A549 (cell line): ENCODE results near the gene SCIN. TPM values are rescaled to one million over a fixed set of nuclear protein-coding genes. Genes with fewer than 3 reads are reported as not detected.

Source experiments
- ATAC-seq, 2 experiments: fragments of 200-7000 bp in 1 of 2; fragments of >200 bp in 1 of 2; cut with Nextera tagmentation in 1 of 2; cut with Tn5 transposase in 1 of 2; 3 replicates each; pipeline versions ENCODE4 v1.8.0 to v1.9.1; 2018 to 2020; ENCODE audit warnings: mild to moderate bottlenecking in 1 of 2, moderate library complexity in 1 of 2
- CTCF ChIA-PET: fragments of 300-600 bp; sonication (Branson Sonifier 250); formaldehyde crosslinking; extraction: SDS; loops from one replicate; lab custom pipeline; 2021; ENCODE audit warnings: antibody characterized with exemption, inconsistent platforms; lab: Yijun Ruan, JAX
- POLR2A ChIA-PET: fragments of 350-600 bp; formaldehyde crosslinking; extraction: SDS; loops from one replicate; lab custom pipeline; 2021; ENCODE audit warnings: antibody characterized with exemption, inconsistent platforms; lab: Yijun Ruan, JAX
- DNase-seq, 2 experiments: peaks; one replicate each; pipeline versions ENCODE4 v3.0.0 to v3.0.0-alpha.2; 2011 to 2016; ENCODE audit warnings: low read depth in 1 of 2, low spot score in 1 of 2
- FAIRE-seq: peaks from 2 replicates; lab custom pipeline; 2011; peaks lifted over from hg19 to GRCh38; lab: Jason Lieb, UNC
- H3K27ac ChIP-seq, 2 experiments: fragments of >200 bp; sonication (Bioruptor Twin); formaldehyde crosslinking; 3 replicates each; pipeline ENCODE4 v1.5.1; 2016 to 2017
- H3K4me1 ChIP-seq: fragments of >200 bp; sonication (Bioruptor Twin); formaldehyde crosslinking; 3 replicates; pipeline ENCODE4 v1.6.1; 2016
- H3K4me2 ChIP-seq: fragments of >200 bp; sonication (Bioruptor Twin); formaldehyde crosslinking; 3 replicates; pipeline ENCODE4 v1.6.1; 2016
- H3K4me3 ChIP-seq: fragments of >200 bp; sonication (Bioruptor Twin); formaldehyde crosslinking; 3 replicates; pipeline ENCODE4 v1.5.1; 2016
- H3K9me3 ChIP-seq: fragments of >200 bp; sonication (Bioruptor Twin); formaldehyde crosslinking; 3 replicates; pipeline ENCODE4 v1.6.1; 2016
- ATOH8 ChIP-seq: fragments of 250-450 bp; sonication (Bioruptor Pico); IDR thresholded peaks from 2 replicates; pipeline ENCODE4 v1.5.0; 2020; ENCODE audit warnings: low read depth, mild to moderate bottlenecking, moderate library complexity
- BCL3 ChIP-seq: fragments of >200 bp; sonication (Bioruptor Twin); formaldehyde crosslinking; IDR thresholded peaks from 3 replicates; pipeline ENCODE4 v1.6.1; 2016
- CBX8 ChIP-seq: fragments of 200-600 bp; sonication (generic); IDR thresholded peaks from 2 replicates; pipeline ENCODE4 v1.6.1; 2016
- CEBPB ChIP-seq, 2 experiments: fragments of >200 bp in 1 of 2; sonication (Bioruptor Twin) in 1 of 2; formaldehyde crosslinking in 1 of 2; IDR thresholded peaks; 2 replicates each; pipeline ENCODE4 v1.6.1; 2012 to 2016
- CHD4 ChIP-seq: fragments of 200-600 bp; sonication (generic); IDR thresholded peaks from 2 replicates; pipeline ENCODE4 v1.6.1; 2016; ENCODE audit warnings: antibody characterized with exemption, mild to moderate bottlenecking, borderline replicate concordance
- CTCF ChIP-seq: fragments of >200 bp; sonication (Bioruptor Twin); formaldehyde crosslinking; IDR thresholded peaks from 3 replicates; pipeline ENCODE4 v1.5.1; 2016
- EHF ChIP-seq: fragments of 250-450 bp; sonication (Bioruptor Pico); IDR thresholded peaks from 2 replicates; pipeline ENCODE4 v1.5.0; 2020; ENCODE audit warnings: mild to moderate bottlenecking
- EHMT2 ChIP-seq: fragments of 200-600 bp; sonication (generic); IDR thresholded peaks from 2 replicates; pipeline ENCODE4 v1.6.1; 2016; ENCODE audit warnings: antibody characterized with exemption, low read depth, mild to moderate bottlenecking, moderate library complexity
- EP300 ChIP-seq, 2 experiments: fragments of >200 bp; sonication (Bioruptor Twin); formaldehyde crosslinking; IDR thresholded peaks; 2 replicates in 1 of 2; 3 replicates in 1 of 2; pipeline ENCODE4 v1.6.1; 2016 to 2017
- ESRRA ChIP-seq: fragments of 150-350 bp; IDR thresholded peaks from 2 replicates; pipeline ENCODE4 v1.6.1; 2014; ENCODE audit warnings: mild to moderate bottlenecking, low read length, borderline replicate concordance
- FOXS1 ChIP-seq: fragments of 250-450 bp; sonication (Bioruptor Pico); IDR thresholded peaks from 2 replicates; pipeline ENCODE4 v1.5.0; 2020; ENCODE audit warnings: mild to moderate bottlenecking, moderate library complexity
- HEYL ChIP-seq: fragments of 250-450 bp; sonication (Bioruptor Pico); IDR thresholded peaks from 2 replicates; pipeline ENCODE4 v1.8.0; 2021; ENCODE audit warnings: mild to moderate bottlenecking, moderate library complexity
- JUN ChIP-seq, 2 experiments: fragments of >200 bp; sonication (Bioruptor Twin); formaldehyde crosslinking; IDR thresholded peaks; 2 replicates in 1 of 2; 3 replicates in 1 of 2; pipeline ENCODE4 v1.6.1; 2016 to 2017
- JUNB ChIP-seq: fragments of >200 bp; sonication (Bioruptor Twin); formaldehyde crosslinking; IDR thresholded peaks from 2 replicates; pipeline ENCODE4 v1.6.1; 2016
- MAFK ChIP-seq: fragments of 450-650 bp; IDR thresholded peaks from 2 replicates; pipeline ENCODE4 v1.6.1; 2014; ENCODE audit not compliant: partially characterized antibody
- MYC ChIP-seq: IDR thresholded peaks from 2 replicates; pipeline ENCODE4 v1.6.1; 2012; ENCODE audit warnings: mild to moderate bottlenecking, inconsistent platforms, low read length, improper control_type of control experiment, borderline replicate concordance
- NR3C1 ChIP-seq: fragments of >200 bp; sonication (Bioruptor Twin); formaldehyde crosslinking; IDR thresholded peaks from 3 replicates; pipeline ENCODE4 v1.6.1; 2017
- RNF2 ChIP-seq: fragments of 200-600 bp; sonication (generic); IDR thresholded peaks from 2 replicates; pipeline ENCODE4 v1.6.1; 2016; ENCODE audit warnings: low read depth, mild to moderate bottlenecking, antibody characterized with exemption, moderate library complexity, borderline replicate concordance
- SMC3 ChIP-seq: fragments of >200 bp; sonication (Bioruptor Twin); formaldehyde crosslinking; IDR thresholded peaks from 3 replicates; pipeline ENCODE4 v1.6.1; 2018; ENCODE audit warnings: inconsistent platforms
- SREBF2 ChIP-seq: fragments of 450-650 bp; IDR thresholded peaks from 2 replicates; pipeline ENCODE4 v1.6.1; 2014; ENCODE audit warnings: mild to moderate bottlenecking, moderate library complexity
- ZFP36 ChIP-seq: fragments of 450-650 bp; IDR thresholded peaks from 2 replicates; pipeline ENCODE4 v1.6.1; 2014; ENCODE audit warnings: borderline replicate concordance; ENCODE audit not compliant: partially characterized antibody
- ZNF302 ChIP-seq: fragments of 250-450 bp; sonication (Bioruptor Pico); IDR thresholded peaks from 2 replicates; pipeline ENCODE4 v1.9.0; 2021; ENCODE audit warnings: inconsistent platforms, mild to moderate bottlenecking, moderate library complexity
- WGBS: methylation state at CpG from one replicate; pipeline ENCODE4 v1.1.6; 2017; ENCODE audit errors: missing lambda C conversion rate; 5-methylcytosine and 5-hydroxymethylcytosine counted together
- polyA plus RNA-seq, 4 experiments: library from polyadenylated mRNA; depleted of rRNA in 3 of 4; stranded (reverse); fragments of >200 nt; fragmentation: RNase III in 1 of 4; extraction: RNeasy Plus Mini Kit Qiagen cat#74134 plus additional on column Dnase treatment in 1 of 4; gene quantifications; 2 replicates in 3 of 4; 3 replicates in 1 of 4; pipeline ENCODE4 v1.2.3, GENCODE V29; 2011 to 2017

Gene SCIN
- polyA plus RNA-seq, 2 of the 4 experiments (the other 2 are of a cell fraction): 0.05 to 0.27 TPM

GRCh38 chr7:12635830-12636229 is 65.3 kb downstream of the SCIN start:
- ChIA-PET CTCF (interaction anchor here (1.0 to 3.5 kb wide), 7 partner anchors 27 to 626 kb away, joined by 3 to 42 read pairs (median 5); partner anchors contain the start of gene ARL4A), POLR2A (interaction anchor here (1.1 kb wide), 1 partner anchor 50 kb away, joined by 3 read pairs; no protein-coding TSS in a partner anchor)
- ATAC-seq (no peak), DNase-seq (no peak), FAIRE-seq (no peak)
- Histone ChIP-seq H3K4me1 (peaks cover 24% of the 10 kb centered on the region; the same call in 2 of the 3 replicates), H3K27ac (no peak overlapping the region), H3K9me3 (no peaks in the 10 kb centered on the region), H3K4me3 (no peak overlapping the region), H3K4me2 (no peak overlapping the region)
- no peak for TF ChIP-seq HEYL
- no peak for TF ChIP-seq CEBPB (IDR thresholded peaks at IDR 0.05)
- no peak for TF ChIP-seq MAFK
- no peak for TF ChIP-seq EHF (CRISPR knock-in tag)
- no peak for TF ChIP-seq ZFP36
- TF ChIP-seq ESRRA: no peak
- no peak for TF ChIP-seq EP300 (IDR thresholded peaks at IDR 0.05)
- no peak for TF ChIP-seq FOXS1 (CRISPR knock-in tag)
- no peak for TF ChIP-seq NR3C1
- TF ChIP-seq SMC3: no peak
- no peak for TF ChIP-seq EHMT2
- TF ChIP-seq ZNF302 (CRISPR knock-in tag): no peak
- no peak for TF ChIP-seq CBX8
- no peak for TF ChIP-seq SREBF2
- 62% methylated on average over 6 of the region's 6 CpGs for WGBS

- ATAC-seq (peak in 1 of 2 experiments; percentile 29; a peak in 1 of 6 replicates), DNase-seq (no peak), FAIRE-seq (no peak)
- peaks cover 24% of the 10 kb centered on the region; the same call in 2 of the 3 replicates for H3K4me1 ChIP-seq
- H3K4me2 ChIP-seq: no peak overlapping the region
- CTCF ChIA-PET: interaction anchor here (3.3 kb wide), 1 partner anchor 48 kb away, joined by 42 read pairs; the partner anchor contains the start of gene ARL4A
- H3K9me3 ChIP-seq: no peaks in the 10 kb centered on the region
- H3K27ac ChIP-seq: no peak overlapping the region
- POLR2A ChIA-PET: no interaction called here
- H3K4me3 ChIP-seq: no peak overlapping the region
- no peak for TF ChIP-seq JUN (IDR thresholded peaks at IDR 0.05)
- TF ChIP-seq RNF2: no peak
- TF ChIP-seq HEYL: no peak
- no peak for TF ChIP-seq MYC
These were observed 66.8 kb downstream of the SCIN start for GRCh38 chr7:12637328-12637727.

- H3K27ac ChIP-seq: peak overlapping the region; percentile 32 to 51; a peak in 2 of 6 replicates
- POLR2A ChIA-PET: interaction anchor here (1.3 kb wide), 1 partner anchor 49 kb away, joined by 6 read pairs; the partner anchor contains the start of gene ARL4A
- no peak for TF ChIP-seq ATOH8 (CRISPR knock-in tag)
- TF ChIP-seq JUN (IDR thresholded peaks at IDR 0.05): no peak
- TF ChIP-seq SREBF2: no peak
- TF ChIP-seq CTCF: no peak
- TF ChIP-seq JUNB: no peak
- TF ChIP-seq CEBPB (IDR thresholded peaks at IDR 0.05): no peak
- no peak for TF ChIP-seq CHD4
- no peak for TF ChIP-seq BCL3
- H3K4me2 ChIP-seq: peak overlapping the region; percentile 68
- ATAC-seq (peak; percentile 64 to 73; a peak in 5 of 6 replicates), DNase-seq (no peak), FAIRE-seq (no peak)
- no peaks in the 10 kb centered on the region for H3K9me3 ChIP-seq
- H3K4me1 ChIP-seq: peaks cover 24% of the 10 kb centered on the region; the same call in 2 of the 3 replicates
- 48% methylated on average over 4 of the region's 4 CpGs for WGBS
- no peak overlapping the region for H3K4me3 ChIP-seq
- CTCF ChIA-PET: interaction anchor here (0.7 to 2.0 kb wide), 22 partner anchors 8 to 1089 kb away, joined by 3 to 37 read pairs (median 4); partner anchors contain the start of gene ARL4A
These were observed 67.5 kb downstream of the SCIN start for GRCh38 chr7:12637819-12638592.
